GM19438 (cell line): Measurements from ENCODE around the gene FAM114A2.

Source experiments
- ATAC-seq: cut with Tn5 transposase; IDR thresholded peaks from one replicate; pipeline ENCODE4 v1.9.1; 2021; ENCODE audit warnings: low read depth; ENCODE audit not compliant: unreplicated experiment

FAM114A2 gene

DNA sequence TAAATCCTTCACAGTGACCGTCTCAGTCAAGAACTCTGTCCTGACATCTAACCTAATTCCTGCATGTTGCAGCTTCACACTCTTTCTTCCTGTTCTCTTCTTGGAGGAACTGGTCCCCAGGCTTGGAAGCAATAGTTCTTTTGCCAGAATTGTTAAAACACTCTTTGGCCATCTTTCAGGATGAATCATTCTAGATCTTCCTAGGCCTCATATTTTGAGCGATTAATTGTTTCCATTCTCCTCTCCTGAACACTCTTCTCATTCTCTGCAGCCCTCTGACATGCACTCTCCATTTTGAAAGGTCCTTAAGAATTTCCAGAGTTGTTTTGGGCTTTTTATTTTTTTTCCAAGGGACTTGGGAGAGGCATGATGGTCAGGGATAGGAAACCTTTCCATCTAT lies 85.8 kb downstream of the FAM114A2 start:
- ATAC-seq = no peak

DNA sequence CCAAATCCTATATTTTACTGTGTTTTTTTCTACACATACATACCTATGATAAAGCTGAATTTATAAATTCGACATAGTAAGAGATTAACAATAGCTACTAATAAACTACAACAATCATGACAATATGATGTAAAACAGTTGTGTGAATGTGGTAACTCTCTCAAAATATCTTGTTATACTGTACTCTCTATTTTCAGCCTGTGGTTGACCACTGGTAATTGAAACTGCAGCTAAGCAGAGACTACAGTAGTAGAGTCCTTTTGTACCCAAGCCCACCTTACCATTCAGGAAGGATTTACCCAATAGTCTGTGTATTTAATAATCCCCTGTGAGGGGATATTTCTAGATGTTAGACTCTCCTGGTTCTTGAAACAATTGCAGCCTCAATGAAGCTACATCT lies 86.7 kb downstream of the FAM114A2 start:
- no peak for ATAC-seq

DNA sequence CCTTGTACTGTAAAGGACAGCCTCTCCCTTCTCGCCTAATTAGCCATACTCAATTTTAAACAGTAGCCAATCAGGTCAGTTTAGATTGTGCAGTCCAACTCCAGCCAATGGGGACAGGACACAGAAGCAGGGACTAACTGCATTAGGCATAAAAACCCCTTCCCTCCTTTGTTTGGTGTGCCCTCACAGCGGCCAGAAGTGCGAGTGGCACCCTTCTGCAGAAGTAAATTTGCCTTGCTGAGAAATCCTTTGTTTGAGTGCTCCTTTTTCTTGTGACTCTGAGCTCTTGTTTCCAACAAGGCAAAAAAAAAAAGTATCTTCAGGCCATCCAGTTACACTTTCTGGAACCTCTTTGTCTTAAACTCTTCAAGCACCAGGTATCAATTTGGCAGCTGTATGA lies 97.4 kb downstream of the FAM114A2 start:
- no peak for ATAC-seq
